HepG2 (cell line): ENCODE data around the gene PRSS36. TPM values are rescaled to one million over a fixed set of nuclear protein-coding genes. Genes with fewer than 3 reads are reported as not detected.

Experiments used
- ATAC-seq: fragments of 200-7000 bp; cut with Tn5 transposase; 3 replicates; pipeline ENCODE4 v1.9.1; 2020; ENCODE audit warnings: mild to moderate bottlenecking, moderate library complexity
- BruUV-seq: library from RNA; stranded (reverse); fragments of 400-500 nt; replicated peaks from 2 replicates; lab custom pipeline; 2021; lab: Mats Ljungman, UMichigan
- CTCF ChIA-PET: fragments of 300-600 bp; formaldehyde crosslinking; extraction: SDS; loops from one replicate; lab custom pipeline; 2021; ENCODE audit warnings: low total read pairs, inconsistent platforms, low intra/inter-chr PET ratio; lab: Yijun Ruan, JAX
- POLR2A ChIA-PET: fragments of 350-600 bp; sonication (Branson Sonifier 250); formaldehyde crosslinking; loops from one replicate; lab custom pipeline; 2020; ENCODE audit warnings: antibody characterized with exemption, inconsistent platforms; lab: Yijun Ruan, JAX
- DNase-seq: peaks from one replicate; pipeline ENCODE4 v3.0.0-alpha.2; 2015; ENCODE audit warnings: low spot score
- FAIRE-seq: peaks from 3 replicates; lab custom pipeline; 2011; peaks lifted over from hg19 to GRCh38; lab: Jason Lieb, UNC
- H2AFZ ChIP-seq: one replicate; pipeline ENCODE4 v1.6.1; 2011; ENCODE audit warnings: low read length, inconsistent platforms
- H3K27ac ChIP-seq: fragments of 300-600 bp; 3 replicates; pipeline ENCODE4 v1.8.0; 2011; ENCODE audit warnings: mixed run types, mild to moderate bottlenecking, mixed read lengths, low read length, inconsistent platforms; ENCODE audit not compliant: insufficient read depth; ENCODE audit errors: extremely low read length
- H3K27me3 ChIP-seq, 2 experiments: fragments of 200-600 bp in 1 of 2; 2 replicates in 1 of 2; 3 replicates in 1 of 2; pipeline versions ENCODE4 v1.6.0 to v1.8.0; 2011; ENCODE audit warnings: low read length in 2 of 2, mild to moderate bottlenecking in 2 of 2, moderate library complexity in 2 of 2, inconsistent platforms in 1 of 2; ENCODE audit not compliant: insufficient read depth in 2 of 2, control insufficient read depth in 1 of 2
- H3K36me3 ChIP-seq, 2 experiments: fragments of 200-600 bp in 1 of 2; replicated peaks in 1 of 2; 2 replicates in 1 of 2; 3 replicates in 1 of 2; pipeline versions ENCODE4 v1.5.1 to v1.8.0; 2011; ENCODE audit warnings: low read length in 2 of 2, inconsistent platforms in 1 of 2; ENCODE audit not compliant: insufficient read depth in 2 of 2, control insufficient read depth in 1 of 2
- H3K4me1 ChIP-seq: 2 replicates; pipeline ENCODE4 v1.5.1; 2012; ENCODE audit warnings: low read length, inconsistent platforms; ENCODE audit not compliant: insufficient read depth
- H3K4me2 ChIP-seq: 2 replicates; pipeline ENCODE4 v1.6.0; 2011; ENCODE audit warnings: low read depth, low read length, inconsistent platforms
- H3K4me3 ChIP-seq, 3 experiments: fragments of 200-600 bp in 1 of 3; sonication (generic), shearing (Covaris generic) in 1 of 3; replicated peaks in 1 of 3; 2 replicates each; pipeline ENCODE4 v1.5.1; 2011 to 2016; ENCODE audit warnings: low read length in 3 of 3, inconsistent platforms in 2 of 3, low read depth in 2 of 3, mild to moderate bottlenecking in 2 of 3, control low read depth in 1 of 3, mixed read lengths in 1 of 3; ENCODE audit not compliant: insufficient read depth in 1 of 3
- H3K79me2 ChIP-seq: one replicate; pipeline ENCODE4 v1.6.1; 2011; ENCODE audit warnings: low read length, inconsistent platforms; ENCODE audit not compliant: insufficient read depth
- H3K9ac ChIP-seq: 2 replicates; pipeline ENCODE4 v1.6.0; 2011; ENCODE audit warnings: mild to moderate bottlenecking, low read depth, low read length, inconsistent platforms; ENCODE audit not compliant: insufficient read depth
- H3K9me3 ChIP-seq: 2 replicates; pipeline ENCODE4 v1.5.1; 2012; ENCODE audit warnings: mild to moderate bottlenecking, low read length
- H4K20me1 ChIP-seq: 2 replicates; pipeline ENCODE4 v1.6.0; 2011; ENCODE audit warnings: inconsistent platforms, mild to moderate bottlenecking, low read length, moderate library complexity; ENCODE audit not compliant: insufficient read depth
- ARID2 ChIP-seq: sonication (generic); formaldehyde crosslinking; IDR thresholded peaks from 2 replicates; pipeline ENCODE4 v1.8.1; 2022; ENCODE audit warnings: mild to moderate bottlenecking, missing genetic modification reagents, borderline replicate concordance
- CSRNP1 ChIP-seq: sonication (generic); formaldehyde crosslinking; IDR thresholded peaks from 2 replicates; pipeline ENCODE4 v1.8.1; 2023; ENCODE audit warnings: mild to moderate bottlenecking, missing genetic modification reagents
- IKZF5 ChIP-seq: IDR thresholded peaks from 2 replicates; pipeline ENCODE4 v1.6.1; 2018; ENCODE audit warnings: missing genetic modification reagents, mild to moderate bottlenecking, missing compliant biosample characterization
- MBD4 ChIP-seq: IDR thresholded peaks from 2 replicates; pipeline ENCODE4 v1.6.1; 2012; ENCODE audit warnings: low read length, inconsistent platforms, borderline replicate concordance
- MNT ChIP-seq: fragments of 450-650 bp; IDR thresholded peaks from 2 replicates; pipeline ENCODE4 v1.6.1; 2016
- PAF1 ChIP-seq: IDR thresholded peaks from 2 replicates; pipeline ENCODE4 v1.6.1; 2016; ENCODE audit warnings: missing genetic modification reagents, missing compliant biosample characterization
- PHF8 ChIP-seq: sonication (generic); formaldehyde crosslinking; IDR thresholded peaks from 2 replicates; pipeline ENCODE4 v1.5.0; 2020; ENCODE audit warnings: missing genetic modification reagents
- POLR2AphosphoS2 ChIP-seq: IDR thresholded peaks from 2 replicates; pipeline ENCODE4 v1.6.1; 2011; ENCODE audit warnings: low read depth, low read length, improper control_type of control experiment
- POLR2G ChIP-seq: fragments of 200-400 bp; formaldehyde crosslinking; IDR thresholded peaks from 2 replicates; pipeline ENCODE4 v1.6.1; 2018; ENCODE audit warnings: mild to moderate bottlenecking, low read depth, low read length, moderate library complexity
- RBFOX2 ChIP-seq: fragments of 200-400 bp; formaldehyde crosslinking; IDR thresholded peaks from 2 replicates; pipeline ENCODE4 v1.6.1; 2017; ENCODE audit warnings: low read depth, mild to moderate bottlenecking, low read length
- RBM22 ChIP-seq: fragments of 200-400 bp; formaldehyde crosslinking; optimal IDR thresholded peaks from 2 replicates; pipeline ENCODE3; 2017; ENCODE audit warnings: mild to moderate bottlenecking, low read length, moderate library complexity
- XRCC5 ChIP-seq: fragments of 200-400 bp; formaldehyde crosslinking; optimal IDR thresholded peaks from 2 replicates; pipeline ENCODE3; 2017; ENCODE audit warnings: mild to moderate bottlenecking, low read length
- WGBS: methylation state at CpG from one replicate; pipeline ENCODE4 v1.1.6; 2017; ENCODE audit warnings: low lambda C conversion rate; 5-methylcytosine and 5-hydroxymethylcytosine counted together
- in situ Hi-C: cut with HindIII; loops from 2 replicates; pipeline ENCODE4 v1.10.0; 2017; ENCODE audit warnings: low pct_unique_long_range_greater_than_20kb; ENCODE audit not compliant: extremely low pct_ligation_motif_present
- intact Hi-C: fragments of 100-400 bp; cut with micrococcal nuclease; formaldehyde crosslinking; loops from one replicate; pipeline ENCODE4 v1.10.0; 2022; ENCODE audit not compliant: unreplicated experiment
- polyA plus RNA-seq, 8 experiments: library from polyadenylated mRNA; depleted of rRNA in 3 of 8; stranded (reverse) in 7 of 8; unstranded in 1 of 8; fragments of >200 nt; fragmentation: Illumina TruSeq in 4 of 8; extraction: Trizol in 4 of 8; gene quantifications; 2 replicates each; pipeline versions ENCODE4 v1.2.1 to v1.2.3, GENCODE V29; 2011 to 2016; ENCODE audit warnings: low read depth in 4 of 8, missing spikeins in 1 of 8, mixed read lengths in 1 of 8; ENCODE audit not compliant: insufficient read depth in 1 of 8
- total RNA-seq, 5 experiments: library from RNA; depleted of rRNA; stranded (reverse); fragments of >200 nt; fragmentation: Illumina TruSeq; extraction: Trizol; gene quantifications; 2 replicates each; pipeline ENCODE4 v1.2.3, GENCODE V29; 2016; ENCODE audit warnings: low read depth in 1 of 5

PRSS36 gene
- total and polyA plus RNA-seq, 2 of the 13 experiments (the other 11 are each of a cell fraction or from before 2014, with no cell fraction given): 1.5 to 2.1 TPM

GRCh38 chr16:31186930-31187807, 37.3 kb upstream of the PRSS36 start:
- Histone ChIP-seq H2AFZ (no peak overlapping the region), H4K20me1 (peaks cover 91% of the 10 kb centered on the region), H3K4me2 (no peak overlapping the region), H3K4me1 (peaks cover 46% of the 10 kb centered on the region)
- intact Hi-C loops: no loop called here
- TF ChIP-seq RBFOX2: 0 out of 2 replicates have a peak, but pooled peaks have one; percentile 54
- no peak for TF ChIP-seq CSRNP1 (CRISPR knock-in tag)
- no peak for TF ChIP-seq POLR2G
- TF ChIP-seq POLR2AphosphoS2: peak; percentile 85
- TF ChIP-seq PHF8: 0 out of 2 replicates have a peak, but pooled peaks have one; percentile 2
- no peak for TF ChIP-seq ARID2 (CRISPR knock-in tag)
- peak; percentile 17 for TF ChIP-seq XRCC5
- peak; percentile 97 for TF ChIP-seq RBM22
- peak; percentile 48; the same call in 1 of the 2 replicates for TF ChIP-seq MNT
- peak; percentile 44; the same call in 1 of the 2 replicates for TF ChIP-seq MBD4
- TF ChIP-seq PAF1 (CRISPR knock-in tag): peak; percentile 58; the same call in 1 of the 2 replicates
- no peak for TF ChIP-seq IKZF5 (CRISPR knock-in tag)
- TF ChIP-seq, all 625 proteins: peak for 8
- ChIA-PET CTCF (no interaction called here), POLR2A (interaction anchor here (0.8 to 1.4 kb wide), 2 partner anchors 11 to 20 kb away, joined by 3 read pairs; no protein-coding TSS in a partner anchor)
- Histone ChIP-seq H3K9ac (no peak overlapping the region), H3K36me3 (peaks cover 60 to 99% of the 10 kb centered on the region in 2 experiments), H3K27ac (no peak overlapping the region), H3K9me3 (no peaks in the 10 kb centered on the region), H3K27me3 (no peaks in the 10 kb centered on the region), H3K4me3 (no peak overlapping the region), H3K79me2 (peaks cover 42% of the 10 kb centered on the region)
- ATAC-seq (no peak), DNase-seq (no peak), FAIRE-seq (no peak)
- in situ Hi-C loops: no loop called here
- 97% methylated on average over 10 of the region's 10 CpGs for WGBS
- BruUV-seq: no TSS peak
